Omental fat pad (tissue), 4 donors: Measurements from ENCODE around the gene MECP2. TPM values are rescaled to one million over a fixed set of nuclear protein-coding genes. Genes with fewer than 3 reads are reported as not detected.
A peak's percentile ranks its signal among the peaks of the same experiment; 100 is the strongest.

ENCODE experiments used
- ATAC-seq: fragments of 150-250 bp; one replicate; pipeline ENCODE4 v1.9.1; 2016; ENCODE audit warnings: mild to moderate bottlenecking, moderate library complexity; ENCODE audit not compliant: low FRiP score
- DNase-seq: peaks from one replicate; pipeline ENCODE4 v3.0.0-alpha.2; 2019; ENCODE audit warnings: low spot score
- CTCF ChIP-seq, 3 donors: fragments of 450-650 bp; IDR thresholded peaks; one replicate each; pipeline ENCODE4 v1.5.1; 2016 to 2017; ENCODE audit warnings: antibody characterized with exemption in 3 of 3, mild to moderate bottlenecking in 3 of 3, moderate library complexity in 2 of 3
- total RNA-seq, 4 donors: library from RNA; depleted of rRNA; stranded (reverse); fragments of >200 nt; gene quantifications; one replicate each; pipeline ENCODE4 v1.1.0, GENCODE V29; 2016

The MECP2 gene
- total RNA-seq, 4 donors from 2014 or later = 48.8 to 66.7 (median 56.0) TPM

GRCh38 chrX:153993978-153994377 is 103.5 kb downstream of the MECP2 start:
- TF ChIP-seq CTCF (IDR thresholded peaks at IDR 0.05) = no peak
- no peak for DNase-seq
- no peak for ATAC-seq

GRCh38 chrX:153993079-153993478 is 104.4 kb downstream of the MECP2 start:
- no peak for DNase-seq
- ATAC-seq = no peak

GRCh38 chrX:153992180-153992579 is 105.3 kb downstream of the MECP2 start:
- ATAC-seq (no peak), DNase-seq (no peak)
- no peak for TF ChIP-seq CTCF (IDR thresholded peaks at IDR 0.05)

More at GRCh38 chrX:153993079-153993478, 104.4 kb downstream of the MECP2 start:
- TF ChIP-seq CTCF (IDR thresholded peaks at IDR 0.05) = no peak

GRCh38 chrX:153991013-153991580 is 106.4 kb downstream of the MECP2 start:
- no peak for TF ChIP-seq CTCF (IDR thresholded peaks at IDR 0.05)
- ATAC-seq = no peak
- DNase-seq = no peak

GRCh38 chrX:153989973-153990655 is 107.4 kb downstream of the MECP2 start:
- ATAC-seq (no peak), DNase-seq (no peak)
- no peak for TF ChIP-seq CTCF (IDR thresholded peaks at IDR 0.05)

GRCh38 chrX:153988493-153988892 is 109.0 kb downstream of the MECP2 start:
- ATAC-seq (peak; percentile 52), DNase-seq (no peak)
- no peak for TF ChIP-seq CTCF (IDR thresholded peaks at IDR 0.05)
